Effector memory CD4-positive, alpha-beta T cell (primary cell): ENCODE results near the gene AGPAT4.

Experiments
- DNase-seq, 3 donors: peaks; one replicate each; pipeline ENCODE4 v3.0.0-alpha.2; 2020
- H3K27ac ChIP-seq: 2 replicates; pipeline ENCODE4 v1.7.0; 2013; ENCODE audit warnings: mild to moderate bottlenecking, low read length, moderate library complexity; ENCODE audit not compliant: insufficient read depth, poor library complexity, severe bottlenecking
- H3K27me3 ChIP-seq: replicated peaks from 2 replicates; pipeline ENCODE4 v1.7.0; 2013; ENCODE audit warnings: mild to moderate bottlenecking, low read length; ENCODE audit not compliant: insufficient read depth, control insufficient read depth, poor library complexity, severe bottlenecking
- H3K36me3 ChIP-seq: 2 replicates; pipeline ENCODE4 v1.7.0; 2013; ENCODE audit warnings: mild to moderate bottlenecking, low read length, moderate library complexity; ENCODE audit not compliant: control insufficient read depth, insufficient read depth
- H3K4me1 ChIP-seq: 2 replicates; pipeline ENCODE4 v1.7.0; 2013; ENCODE audit warnings: low read length, mild to moderate bottlenecking; ENCODE audit not compliant: control insufficient read depth, insufficient read depth, poor library complexity, severe bottlenecking
- H3K4me3 ChIP-seq: 2 replicates; pipeline ENCODE4 v1.7.0; 2013; ENCODE audit warnings: low read length, low read depth, mild to moderate bottlenecking; ENCODE audit not compliant: insufficient read depth, poor library complexity, severe bottlenecking
- H3K9me3 ChIP-seq: 2 replicates; pipeline ENCODE4 v1.7.0; 2013; ENCODE audit warnings: mild to moderate bottlenecking, low read length, moderate library complexity; ENCODE audit not compliant: control insufficient read depth

Gene AGPAT4

GRCh38 chr6:161290751-161291150 lies 16.9 kb upstream of the AGPAT4 start:
- no peak overlapping the region for H3K4me3 ChIP-seq
- H3K27me3 ChIP-seq = no peaks in the 10 kb centered on the region
- H3K36me3 ChIP-seq = no peaks in the 10 kb centered on the region
- H3K9me3 ChIP-seq = no peaks in the 10 kb centered on the region
- no peak overlapping the region for H3K27ac ChIP-seq
- no peak for DNase-seq
- H3K4me1 ChIP-seq = no peaks in the 10 kb centered on the region

- no peaks in the 10 kb centered on the region for H3K36me3 ChIP-seq
- H3K27me3 ChIP-seq = no peaks in the 10 kb centered on the region
- H3K4me1 ChIP-seq = no peaks in the 10 kb centered on the region
- DNase-seq = no peak
- H3K9me3 ChIP-seq = no peaks in the 10 kb centered on the region
- no peak overlapping the region for H3K4me3 ChIP-seq
- no peak overlapping the region for H3K27ac ChIP-seq
Observed at GRCh38 chr6:161284653-161285052, 10.8 kb upstream of the AGPAT4 start.

GRCh38 chr6:161281092-161281491 lies 7.2 kb upstream of the AGPAT4 start:
- Histone ChIP-seq H3K36me3 (no peaks in the 10 kb centered on the region), H3K27me3 (no peaks in the 10 kb centered on the region), H3K4me1 (no peaks in the 10 kb centered on the region), H3K9me3 (no peaks in the 10 kb centered on the region), H3K4me3 (no peak overlapping the region), H3K27ac (no peak overlapping the region)
- no peak for DNase-seq

DNA sequence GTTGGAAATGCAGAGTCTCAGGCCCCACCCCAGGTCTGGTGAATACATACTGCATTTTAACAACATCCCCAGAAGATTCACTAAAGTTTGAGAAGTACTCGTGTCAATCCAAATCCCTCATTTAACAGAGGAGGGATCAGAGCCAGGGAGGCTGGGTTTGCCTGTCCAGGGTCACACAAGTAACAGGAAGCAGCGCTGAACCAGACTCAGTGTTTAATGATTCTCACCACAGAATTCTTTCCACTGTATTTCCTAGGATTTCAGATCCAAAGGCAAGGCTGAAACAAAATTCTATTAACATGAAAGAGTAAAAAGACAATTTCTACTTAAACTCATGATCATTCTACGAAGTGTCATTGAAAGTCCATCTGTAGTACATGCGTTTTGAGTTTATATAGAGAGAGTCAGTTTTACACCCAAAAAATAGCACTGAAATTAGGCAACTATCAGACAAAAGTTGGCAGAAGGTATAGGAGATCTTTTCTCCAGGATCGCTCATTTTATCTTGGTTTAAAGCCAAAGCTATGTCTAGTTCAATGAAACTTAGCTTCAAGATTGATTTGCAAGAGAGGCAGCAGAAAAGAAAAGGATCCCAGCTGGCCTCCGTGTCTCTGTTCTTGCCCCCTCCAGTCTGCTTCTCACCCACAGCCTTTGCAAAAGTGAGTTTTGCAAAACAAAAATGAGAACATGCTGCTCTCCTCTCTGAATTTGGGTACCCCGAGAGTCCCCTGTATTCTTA lies 6.0 kb upstream of the AGPAT4 start:
- no peaks in the 10 kb centered on the region for H3K9me3 ChIP-seq
- H3K36me3 ChIP-seq = no peaks in the 10 kb centered on the region
- H3K4me1 ChIP-seq = no peaks in the 10 kb centered on the region
- DNase-seq = no peak
- no peak overlapping the region for H3K4me3 ChIP-seq
- H3K27ac ChIP-seq = no peak overlapping the region
- H3K27me3 ChIP-seq = no peaks in the 10 kb centered on the region

DNA sequence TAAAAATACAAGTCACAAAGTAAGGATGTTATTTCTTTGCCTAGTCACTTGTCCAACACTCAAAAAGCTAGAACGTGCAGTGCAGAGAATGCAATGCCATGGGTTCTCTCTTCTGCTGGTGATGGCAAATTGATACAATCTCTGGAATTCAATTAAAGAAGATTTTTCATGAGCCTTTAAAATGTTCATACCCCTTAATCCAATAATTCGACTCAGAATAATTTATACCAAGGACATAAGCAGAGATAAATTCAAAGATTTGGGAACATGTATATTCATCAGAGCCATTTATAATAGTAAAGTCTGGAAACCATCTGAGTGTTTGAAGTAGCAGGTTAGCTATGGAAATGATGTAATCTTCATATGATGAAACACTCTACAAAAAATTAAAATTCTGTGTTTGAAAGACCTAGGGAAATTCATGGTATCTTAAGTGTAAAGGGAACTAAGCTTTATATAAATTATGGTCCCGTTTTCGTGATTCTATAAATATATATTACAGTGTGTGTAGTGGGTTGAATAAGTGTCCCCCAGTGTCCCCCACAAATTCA lies 2.8 kb upstream of the AGPAT4 start:
- H3K27ac ChIP-seq = no peak overlapping the region
- H3K36me3 ChIP-seq = no peaks in the 10 kb centered on the region
- no peaks in the 10 kb centered on the region for H3K9me3 ChIP-seq
- H3K27me3 ChIP-seq = no peaks in the 10 kb centered on the region
- no peak for DNase-seq
- H3K4me3 ChIP-seq = no peak overlapping the region
- peaks cover 16% of the 10 kb centered on the region for H3K4me1 ChIP-seq

GRCh38 chr6:161274898-161275297 lies 1.0 kb upstream of the AGPAT4 start:
- no peaks in the 10 kb centered on the region for H3K9me3 ChIP-seq
- H3K36me3 ChIP-seq = no peaks in the 10 kb centered on the region
- H3K27ac ChIP-seq = no peak overlapping the region
- peaks cover 16% of the 10 kb centered on the region for H3K4me1 ChIP-seq
- no peak for DNase-seq
- H3K4me3 ChIP-seq = no peak overlapping the region
- no peaks in the 10 kb centered on the region for H3K27me3 ChIP-seq

GRCh38 chr6:161274488-161274858 lies 612 bp upstream of the AGPAT4 start:
- no peaks in the 10 kb centered on the region for H3K36me3 ChIP-seq
- H3K4me1 ChIP-seq = peaks cover 16% of the 10 kb centered on the region
- peak overlapping the region; percentile 55 for H3K4me3 ChIP-seq
- DNase-seq = no peak
- no peaks in the 10 kb centered on the region for H3K9me3 ChIP-seq
- H3K27me3 ChIP-seq = no peaks in the 10 kb centered on the region
- peak overlapping the region; percentile 79 for H3K27ac ChIP-seq

GRCh38 chr6:161273274-161273751 lies 548 bp downstream of the AGPAT4 start:
- Histone ChIP-seq H3K4me3 (peak overlapping the region; percentile 55), H3K27ac (peak overlapping the region; percentile 79), H3K4me1 (peaks cover 16% of the 10 kb centered on the region), H3K27me3 (no peaks in the 10 kb centered on the region), H3K9me3 (no peaks in the 10 kb centered on the region), H3K36me3 (no peaks in the 10 kb centered on the region)
- DNase-seq = peak; percentile 27 to 51 (median 40)

GRCh38 chr6:161272635-161273273 lies 1.1 kb downstream of the AGPAT4 start:
- peak overlapping the region; percentile 61 for H3K27ac ChIP-seq
- no peaks in the 10 kb centered on the region for H3K9me3 ChIP-seq
- no peaks in the 10 kb centered on the region for H3K36me3 ChIP-seq
- peaks cover 16% of the 10 kb centered on the region for H3K4me1 ChIP-seq
- no peak for DNase-seq
- H3K27me3 ChIP-seq = no peaks in the 10 kb centered on the region
- peak overlapping the region; percentile 55 for H3K4me3 ChIP-seq

DNA sequence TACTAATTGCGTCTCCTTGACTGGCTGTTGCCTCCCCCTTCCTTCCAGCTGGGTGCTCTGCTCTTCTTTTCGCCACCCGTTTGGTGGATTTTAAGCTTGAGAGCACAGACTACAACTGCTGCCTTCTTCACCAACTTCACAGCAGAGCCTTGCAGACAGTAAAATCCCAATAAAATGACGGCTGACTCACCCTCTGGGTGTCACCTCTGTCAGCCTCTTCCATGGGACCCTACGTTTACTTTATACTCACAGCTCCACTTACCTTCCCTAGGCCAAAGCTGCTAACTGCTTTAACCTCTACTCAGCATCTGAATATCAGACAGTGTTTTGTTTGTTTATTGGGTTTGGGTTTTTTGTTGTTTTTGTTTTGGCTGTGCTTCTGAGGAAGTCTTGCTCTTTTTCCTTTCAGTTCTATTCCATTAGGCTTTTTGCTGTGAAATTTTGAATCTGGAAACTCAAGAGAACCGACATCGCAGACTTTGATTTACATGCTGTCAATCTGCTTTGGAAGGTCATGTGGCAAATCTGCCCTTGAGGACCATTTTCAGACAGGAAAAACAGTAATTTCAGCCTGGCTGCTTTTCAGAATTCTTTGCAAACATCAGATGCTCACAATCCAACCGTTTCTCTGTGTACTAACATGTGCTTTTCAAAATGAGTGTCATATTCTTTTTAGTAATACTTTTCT lies 2.4 kb downstream of the AGPAT4 start:
- Histone ChIP-seq H3K27ac (no peak overlapping the region), H3K9me3 (no peaks in the 10 kb centered on the region), H3K4me3 (no peak overlapping the region), H3K27me3 (no peaks in the 10 kb centered on the region), H3K4me1 (peaks cover 16% of the 10 kb centered on the region), H3K36me3 (no peaks in the 10 kb centered on the region)
- no peak for DNase-seq
